Stimulated activated CD4-positive, alpha-beta T cell treated with anti-CD3 and anti-CD28 coated beads, TNF-alpha, amount 100 ng/mL, for 4 hours (primary cell): ENCODE data around the gene CNNM4.

Experiments
- DNase-seq, 3 experiments: peaks; one replicate each; pipeline ENCODE4 v3.0.0-alpha.2; 2020; ENCODE audit warnings: low read depth in 3 of 3

The CNNM4 gene

DNA sequence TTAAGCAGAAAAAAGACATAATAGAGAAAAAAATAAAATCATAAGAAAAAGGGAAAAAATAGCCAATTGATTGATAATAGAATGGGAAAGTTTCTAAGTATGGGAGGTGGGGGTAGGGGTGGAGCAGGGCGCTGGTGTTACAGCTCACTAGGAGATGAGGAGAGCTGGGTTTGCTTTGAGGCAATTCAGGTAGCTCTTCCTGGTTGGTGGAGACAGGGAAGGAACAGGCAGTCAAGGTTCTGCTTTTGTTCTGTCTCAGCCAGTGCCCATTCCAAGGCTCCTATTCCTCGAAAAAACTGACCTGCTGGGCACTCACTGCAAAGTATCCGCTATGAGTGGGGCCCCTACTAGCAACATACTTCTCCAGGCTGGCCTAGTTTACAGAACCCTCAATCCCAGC, 1.7 kb upstream of the CNNM4 start:
- DNase-seq, result no peak

DNA sequence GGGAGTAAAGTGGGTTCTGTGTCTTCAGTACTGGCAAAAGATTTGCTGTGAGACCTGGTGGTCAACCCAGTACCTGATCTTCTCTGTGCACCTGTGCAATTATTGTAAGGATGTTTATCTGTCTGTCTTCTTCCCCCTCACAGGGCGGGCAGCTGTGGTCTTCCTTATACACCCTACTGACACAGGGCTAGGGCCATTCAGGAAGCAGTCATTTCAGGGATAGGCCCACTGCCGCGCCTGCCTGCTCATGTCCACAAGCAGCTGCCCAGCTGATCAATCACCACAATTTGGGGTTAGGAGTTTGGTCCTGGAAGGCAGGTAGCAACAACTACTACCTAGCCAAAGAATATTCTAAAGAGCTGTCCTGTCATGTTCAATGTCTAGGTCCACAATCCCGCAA, 1.2 kb upstream of the CNNM4 start:
- no peak for DNase-seq

- no peak for DNase-seq
Observed at GRCh38 chr2:96760986-96761832, 507 bp downstream of the CNNM4 start.

GRCh38 chr2:96762529-96763311, 2.0 kb downstream of the CNNM4 start:
- DNase-seq, result no peak

DNA sequence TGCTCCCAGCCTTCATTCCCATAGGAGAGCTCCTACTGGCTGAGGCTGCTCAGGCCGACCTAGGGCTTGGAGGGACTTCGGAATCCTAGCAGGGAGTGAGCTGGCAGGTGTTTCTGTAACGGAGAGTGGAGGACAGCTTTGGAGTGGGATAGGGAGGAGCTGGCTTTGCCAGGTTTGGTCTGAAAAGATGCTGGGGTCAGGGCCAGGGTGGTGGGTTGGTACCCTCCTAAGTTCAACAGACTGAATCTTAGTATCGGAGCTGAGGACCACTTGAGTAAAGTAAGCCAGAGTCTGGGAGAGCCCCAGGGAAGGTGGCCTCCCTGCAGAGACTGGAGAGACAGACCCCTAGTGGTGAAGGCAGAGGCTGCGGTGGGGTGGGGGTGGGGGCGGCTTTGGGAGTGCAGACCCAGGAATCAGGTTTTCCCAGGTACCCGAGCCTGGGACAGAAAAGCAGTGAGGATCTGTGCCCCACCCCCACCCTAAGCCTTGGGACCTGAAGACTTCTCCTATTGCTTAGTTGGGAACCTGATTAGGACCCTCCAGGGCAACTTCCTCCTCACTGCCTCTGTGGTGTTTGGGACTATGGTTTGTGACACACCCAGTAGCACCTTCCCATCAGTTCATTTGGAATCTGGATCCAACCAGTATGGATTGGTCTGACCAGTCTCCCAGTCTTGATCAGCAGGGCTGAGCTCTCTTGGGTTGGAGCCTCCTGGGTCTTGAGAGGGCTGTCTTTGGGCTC, 3.0 kb downstream of the CNNM4 start:
- no peak for DNase-seq

DNA sequence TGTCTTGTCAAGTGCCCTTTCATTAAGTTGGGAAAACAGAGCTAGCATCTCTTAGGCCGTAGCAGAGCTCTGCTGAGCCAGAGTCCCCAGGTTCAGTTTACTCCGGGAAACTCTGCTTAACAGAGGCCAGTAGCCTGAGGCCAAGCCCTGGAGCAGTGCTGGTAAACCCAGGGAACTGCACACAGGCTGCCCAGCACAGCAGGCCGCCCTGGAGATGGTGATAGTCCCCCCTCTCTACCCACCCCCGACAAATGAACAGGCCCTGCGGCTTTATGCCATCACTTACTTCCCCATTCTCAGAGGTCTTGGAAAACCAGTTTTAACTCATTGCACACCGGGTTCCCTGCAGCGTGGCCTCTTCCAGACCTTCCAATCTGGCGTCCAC, 3.5 kb downstream of the CNNM4 start:
- DNase-seq, result no peak

GRCh38 chr2:96767135-96767871, 6.6 kb downstream of the CNNM4 start:
- DNase-seq, result no peak

GRCh38 chr2:96768083-96768561, 7.4 kb downstream of the CNNM4 start:
- no peak for DNase-seq

GRCh38 chr2:96769814-96770213, 9.1 kb downstream of the CNNM4 start:
- DNase-seq, result no peak

GRCh38 chr2:96770442-96771202, 9.9 kb downstream of the CNNM4 start:
- no peak for DNase-seq

DNA sequence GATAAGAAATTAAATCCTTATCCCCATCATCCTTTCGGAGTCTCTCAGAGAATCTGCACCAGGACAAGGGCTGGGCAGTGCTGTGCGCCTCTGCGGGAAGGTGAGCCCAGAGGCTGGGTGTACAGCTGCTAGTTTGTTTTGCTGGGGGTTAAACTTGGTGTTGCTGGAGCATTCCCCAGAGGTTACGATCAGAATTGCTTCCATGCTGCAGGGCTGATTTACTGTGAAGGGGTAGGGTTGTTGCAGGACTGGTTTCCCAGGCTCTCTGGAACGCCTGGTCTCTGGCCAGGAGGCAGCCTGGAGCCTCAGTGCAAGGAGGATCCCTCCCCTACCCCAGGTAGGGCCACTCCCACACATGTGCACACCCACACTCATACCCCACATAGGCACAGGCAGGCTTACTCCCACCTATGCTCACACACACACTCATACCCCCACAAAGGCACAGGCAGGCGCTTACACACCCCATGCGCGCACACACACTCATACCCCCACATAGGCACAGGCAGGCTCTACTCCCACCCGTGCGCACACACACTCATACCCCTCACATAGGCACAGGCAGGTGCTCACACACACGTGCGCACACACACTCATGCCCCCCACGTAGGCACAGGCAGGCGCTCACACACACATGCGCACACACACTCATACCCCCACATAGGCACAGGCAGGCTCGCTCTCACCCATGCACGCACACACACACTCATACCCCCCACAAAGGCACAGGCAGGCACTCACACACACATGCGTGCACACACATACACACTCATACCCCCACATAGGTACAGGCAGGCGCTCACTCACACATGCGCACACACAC, 11.3 kb downstream of the CNNM4 start:
- DNase-seq, result no peak

GRCh38 chr2:96772903-96773671, 12.4 kb downstream of the CNNM4 start:
- DNase-seq, result peak in 1 of 3 experiments; percentile 26

DNA sequence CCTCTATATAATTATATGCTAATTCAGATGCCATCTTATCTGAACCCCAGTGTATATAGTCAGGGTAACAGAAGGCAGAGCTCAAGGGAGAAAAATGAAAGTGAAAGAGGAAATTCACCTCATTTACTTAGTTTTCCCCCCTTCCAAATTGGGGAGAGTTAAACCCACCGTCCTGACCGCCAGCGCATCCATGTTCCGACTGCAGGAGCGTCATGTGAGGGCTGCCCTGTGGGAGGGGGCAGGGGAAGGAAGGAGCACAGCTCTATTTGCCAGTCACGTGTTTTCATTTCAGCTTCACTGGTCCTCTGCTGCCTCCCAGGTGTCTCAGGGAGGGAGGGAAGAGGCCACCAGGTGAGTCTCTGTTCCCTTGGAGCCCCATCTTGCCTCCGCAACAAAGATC, 13.2 kb downstream of the CNNM4 start:
- peak in 2 of 3 experiments; percentile 17 to 33 for DNase-seq

- no peak for DNase-seq
Observed at GRCh38 chr2:96775160-96775559, 14.5 kb downstream of the CNNM4 start.

DNA sequence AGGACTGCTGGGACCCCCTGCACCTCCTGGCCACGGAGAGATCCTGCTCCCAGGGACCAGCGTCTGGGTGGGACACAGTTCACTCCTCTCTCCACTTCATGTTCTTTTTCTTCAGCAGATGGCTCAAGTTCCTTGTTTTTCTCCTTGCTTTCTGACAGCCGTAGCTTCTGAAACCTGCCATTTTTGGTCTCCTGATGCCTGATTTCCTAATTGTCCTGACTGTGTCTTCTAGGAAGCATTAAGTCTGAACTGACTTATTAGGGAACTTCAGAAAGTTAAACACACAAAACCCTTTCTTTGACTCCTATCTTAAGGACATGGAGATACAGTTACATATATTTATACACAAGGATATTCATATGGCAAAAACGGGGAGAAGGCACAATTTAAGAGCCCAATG, 22.7 kb downstream of the CNNM4 start:
- no peak for DNase-seq

- DNase-seq, result no peak
Observed at GRCh38 chr2:96787411-96787810, 26.7 kb downstream of the CNNM4 start.

- DNase-seq, result no peak
Observed at GRCh38 chr2:96788442-96789244, 27.9 kb downstream of the CNNM4 start.

DNA sequence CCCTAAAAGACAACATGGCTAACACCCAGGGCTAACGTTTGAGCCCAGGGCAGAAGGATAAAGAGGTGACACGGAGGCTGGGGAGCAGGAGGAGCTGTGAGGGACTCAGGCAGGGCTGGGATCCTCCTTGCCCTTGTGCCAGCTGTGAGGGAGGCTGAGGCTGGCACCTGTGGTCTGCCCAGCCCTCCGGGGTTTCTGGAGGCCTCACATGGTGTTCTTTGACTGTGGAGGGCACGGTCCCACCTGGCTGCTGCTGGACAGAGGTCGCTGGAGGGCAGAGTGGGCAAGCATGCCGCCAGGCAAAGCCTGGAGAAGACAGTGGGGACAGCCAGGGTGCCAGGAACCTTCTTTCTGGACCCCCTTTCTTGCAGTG, 28.5 kb downstream of the CNNM4 start:
- DNase-seq, result no peak
